Measurements from ENCODE around the gene NFKB2.

NFKB2 gene

DNA sequence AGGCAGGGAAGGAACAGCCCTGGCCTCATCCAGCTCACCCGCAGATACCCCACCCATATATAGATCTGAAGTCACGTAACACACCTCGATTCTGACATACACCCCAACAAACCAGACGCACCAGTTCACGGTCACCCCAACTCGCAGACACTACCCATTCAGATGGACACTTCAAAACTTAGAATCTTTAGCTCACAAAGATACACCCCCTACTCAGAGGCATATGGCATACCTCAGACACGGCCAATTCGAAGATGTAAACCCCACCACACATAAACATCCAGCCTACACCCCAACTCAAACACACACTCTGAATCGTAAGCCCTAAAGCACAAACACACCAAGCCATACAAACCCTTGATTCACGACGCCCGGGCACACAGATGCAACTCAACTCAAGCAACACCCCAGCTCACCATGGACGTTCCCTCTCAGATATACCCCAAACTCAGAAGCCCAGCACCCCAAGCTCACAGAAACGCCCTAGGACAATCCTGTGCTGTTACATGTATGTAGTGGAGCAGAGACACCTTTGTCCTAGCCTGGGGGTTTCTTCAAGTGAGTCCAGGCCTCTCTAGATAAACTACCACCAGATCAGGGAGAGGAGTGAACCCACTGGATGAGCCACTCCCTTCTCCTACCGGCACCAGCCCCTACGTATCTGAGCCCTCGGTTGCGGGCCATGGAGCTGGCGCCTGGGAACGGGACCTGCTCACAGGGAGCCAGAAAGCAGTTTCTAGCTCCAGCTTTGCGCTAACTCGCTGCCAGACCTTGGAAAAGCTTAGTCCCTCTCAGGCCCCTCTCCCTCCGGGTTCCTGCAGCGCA is 14.3 kb downstream of the NFKB2 start:
- DNase-seq = no peak

- DNase-seq = no peak
Observed at GRCh38 chr10:102410429-102411073, 15.0 kb downstream of the NFKB2 start.

GRCh38 chr10:102411341-102412255 is 16.1 kb downstream of the NFKB2 start:
- DNase-seq = no peak

DNA sequence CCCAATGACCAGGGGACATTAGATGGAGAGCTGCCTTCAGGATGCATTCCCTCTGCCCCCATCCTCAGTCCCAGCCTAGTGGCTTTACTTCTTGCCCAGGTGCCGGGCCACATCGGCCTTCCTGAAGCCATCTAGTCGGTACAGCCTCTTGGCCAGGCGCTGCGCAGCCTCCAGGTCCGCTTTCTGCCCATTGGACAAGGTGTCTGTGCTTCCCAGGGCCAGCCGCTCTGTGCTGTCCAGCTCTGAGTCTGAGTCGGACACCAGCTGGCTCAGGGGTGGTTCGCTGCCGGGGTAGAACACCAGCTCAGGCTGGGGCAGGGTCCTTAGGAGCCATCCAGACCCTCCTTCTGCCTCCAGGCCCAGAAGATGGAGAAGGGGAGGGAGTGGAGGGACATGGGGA is 16.8 kb downstream of the NFKB2 start:
- DNase-seq = no peak

GRCh38 chr10:102413053-102413705 is 17.7 kb downstream of the NFKB2 start:
- DNase-seq = peak; percentile 8

- DNase-seq = no peak
Observed at GRCh38 chr10:102413806-102414561, 18.5 kb downstream of the NFKB2 start.

DNA sequence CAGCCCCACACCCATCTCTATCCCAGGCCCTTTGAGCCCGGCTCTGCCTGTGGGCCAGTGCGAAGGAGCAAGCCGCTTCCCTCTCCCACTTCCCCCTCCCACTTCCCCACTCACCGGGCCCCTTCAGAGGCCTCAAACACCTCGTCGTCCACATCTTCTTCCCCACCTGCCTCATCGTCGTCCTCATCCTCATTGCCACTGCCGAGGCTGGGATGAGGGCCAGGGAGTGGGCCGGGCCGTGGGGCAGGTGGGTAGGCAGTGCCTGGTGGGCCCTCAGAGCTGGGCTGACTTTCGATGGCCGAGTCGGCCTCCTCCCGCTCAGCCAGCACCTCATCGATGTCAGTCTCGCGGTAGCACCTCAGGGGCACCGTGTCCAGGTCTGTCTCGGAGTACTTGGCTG is 19.2 kb downstream of the NFKB2 start:
- no peak for DNase-seq

- DNase-seq = no peak
Observed at GRCh38 chr10:102416283-102416682, 20.8 kb downstream of the NFKB2 start.

DNA sequence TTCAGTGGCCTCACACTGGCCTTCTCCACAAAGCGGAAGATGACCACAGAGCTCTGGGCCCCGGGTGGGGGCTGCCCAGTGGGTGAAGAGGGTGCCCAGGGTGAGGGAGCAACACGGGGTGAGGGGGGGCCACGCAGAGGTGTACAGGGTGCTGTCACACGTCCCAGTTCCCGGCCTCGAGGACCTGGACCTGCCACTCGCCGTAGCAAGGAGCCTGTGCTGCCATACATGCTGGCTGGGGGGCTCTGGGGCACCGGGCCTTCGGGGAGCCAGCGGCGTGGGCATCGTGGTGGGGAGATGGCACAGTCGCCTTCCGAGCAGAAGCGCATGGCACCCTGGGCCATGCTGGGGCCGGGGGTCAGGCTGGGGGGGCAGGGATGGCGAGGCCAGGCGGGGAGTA is 21.2 kb downstream of the NFKB2 start:
- DNase-seq = no peak

GRCh38 chr10:102418622-102419268 is 23.2 kb downstream of the NFKB2 start, which contains the start of gene PSD:
Gene PSD, minus strand, starts transcription at chr10:102418785. Its CDS starts 1,747 bp downstream, at chr10:102417038.
- DNase-seq = no peak

- peak; percentile 9 for DNase-seq
Observed at GRCh38 chr10:102419269-102420180, 24.0 kb downstream of the NFKB2 start.

GRCh38 chr10:102420181-102420713 is 24.7 kb downstream of the NFKB2 start:
- DNase-seq = no peak

- DNase-seq = peak; percentile 58
Observed at GRCh38 chr10:102420714-102421506, 25.4 kb downstream of the NFKB2 start, which contains the start of gene FBXL15. Gene FBXL15, plus strand, starts transcription at chr10:102420836. Its CDS starts 294 bp downstream, at chr10:102421130.

GRCh38 chr10:102421507-102421756 is 25.9 kb downstream of the NFKB2 start:
- DNase-seq = no peak

DNA sequence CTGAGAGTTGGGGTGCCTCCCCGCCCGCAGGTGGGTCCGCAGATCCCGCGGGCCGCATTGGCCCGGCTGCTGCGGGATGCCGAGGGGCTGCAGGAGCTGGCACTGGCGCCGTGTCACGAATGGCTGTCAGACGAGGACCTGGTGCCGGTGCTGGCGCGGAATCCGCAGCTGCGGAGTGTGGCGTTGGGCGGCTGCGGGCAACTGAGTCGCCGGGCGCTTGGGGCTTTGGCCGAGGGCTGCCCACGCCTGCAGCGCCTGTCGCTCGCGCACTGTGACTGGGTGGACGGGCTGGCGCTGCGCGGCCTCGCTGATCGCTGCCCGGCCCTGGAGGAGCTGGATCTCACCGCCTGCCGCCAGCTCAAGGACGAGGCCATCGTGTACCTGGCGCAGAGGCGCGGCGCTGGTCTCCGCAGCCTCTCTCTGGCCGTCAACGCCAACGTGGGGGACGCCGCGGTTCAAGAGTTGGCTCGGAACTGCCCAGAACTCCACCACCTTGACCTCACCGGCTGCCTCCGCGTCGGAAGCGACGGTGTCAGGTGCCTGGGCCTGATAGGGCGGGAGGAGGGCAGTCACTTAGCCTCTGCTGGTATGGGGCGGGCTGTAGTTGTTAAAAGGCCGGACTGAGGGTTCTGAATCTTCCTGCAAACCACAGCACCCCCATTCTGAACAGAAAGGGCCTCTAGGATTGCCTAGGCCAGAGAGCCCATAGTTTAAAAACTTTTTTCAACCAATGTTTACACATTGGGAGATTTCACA is 26.4 kb downstream of the NFKB2 start:
- DNase-seq = no peak

DNA sequence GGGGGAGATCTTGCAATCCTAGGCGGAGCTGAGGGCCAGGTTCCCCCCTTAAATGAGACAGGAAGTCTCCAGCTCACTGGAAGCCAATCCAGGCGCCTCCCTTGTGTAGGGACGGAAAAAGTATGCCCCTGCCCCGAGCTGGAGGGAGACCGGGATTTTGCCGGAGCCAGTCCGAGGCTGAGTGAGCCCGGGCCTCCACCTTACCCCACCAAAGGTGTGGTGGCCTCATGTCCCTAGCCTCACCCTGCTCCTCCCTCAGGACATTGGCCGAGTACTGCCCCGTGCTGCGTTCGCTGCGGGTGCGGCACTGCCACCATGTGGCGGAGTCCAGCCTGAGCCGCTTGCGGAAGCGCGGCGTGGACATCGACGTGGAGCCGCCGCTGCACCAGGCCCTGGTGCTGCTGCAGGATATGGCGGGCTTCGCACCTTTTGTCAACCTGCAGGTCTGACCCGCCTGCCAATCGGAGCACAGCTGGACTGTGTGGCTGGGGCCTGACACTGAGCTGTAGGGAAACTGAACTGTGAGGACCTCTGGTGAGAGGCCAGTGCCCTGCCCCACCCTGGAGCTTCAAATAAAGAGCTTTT is 27.1 kb downstream of the NFKB2 start:
- DNase-seq = no peak

- no peak for DNase-seq
Observed at GRCh38 chr10:102423372-102423968, 28.0 kb downstream of the NFKB2 start.

GRCh38 chr10:102424145-102424544 is 28.6 kb downstream of the NFKB2 start:
- DNase-seq = no peak
